AG09309 (cell line): Measurements from ENCODE around the gene TNS1.

ENCODE experiments used
- DNase-seq: peaks from one replicate; pipeline ENCODE4 v3.0.0-alpha.2; 2010; ENCODE audit warnings: low read depth
- H3K4me3 ChIP-seq: 2 replicates; pipeline ENCODE4 v1.5.1; 2011; ENCODE audit warnings: mild to moderate bottlenecking, low read depth, low read length, moderate library complexity; ENCODE audit not compliant: control insufficient read depth
- CTCF ChIP-seq: IDR thresholded peaks from 2 replicates; pipeline ENCODE4 v1.5.1; 2011; ENCODE audit warnings: mild to moderate bottlenecking, low read depth, low read length, inconsistent platforms; ENCODE audit not compliant: insufficient read depth, control insufficient read depth; ENCODE audit errors: missing control alignments

Gene TNS1

GRCh38 chr2:217980591-217980990, 22.2 kb downstream of the TNS1 start:
- no peak for TF ChIP-seq CTCF
- no peak overlapping the region for H3K4me3 ChIP-seq
- no peak for DNase-seq

- no peak overlapping the region for H3K4me3 ChIP-seq
- TF ChIP-seq CTCF, result no peak
- no peak for DNase-seq
These were observed 22.8 kb downstream of the TNS1 start for GRCh38 chr2:217980036-217980435.

GRCh38 chr2:217979151-217979811, 23.5 kb downstream of the TNS1 start:
- TF ChIP-seq CTCF, result no peak
- DNase-seq, result no peak
- H3K4me3 ChIP-seq, result no peak overlapping the region

- no peak for TF ChIP-seq CTCF
- DNase-seq, result no peak
- H3K4me3 ChIP-seq, result no peak overlapping the region
These were observed 24.2 kb downstream of the TNS1 start for GRCh38 chr2:217978536-217979150.

- TF ChIP-seq CTCF, result no peak
- H3K4me3 ChIP-seq, result no peak overlapping the region
These were observed 24.8 kb downstream of the TNS1 start for GRCh38 chr2:217977840-217978535.

GRCh38 chr2:217976301-217976700, 26.5 kb downstream of the TNS1 start:
- DNase-seq, result no peak
- no peak overlapping the region for H3K4me3 ChIP-seq
- TF ChIP-seq CTCF, result no peak

More at GRCh38 chr2:217977840-217978535, 24.8 kb downstream of the TNS1 start:
- DNase-seq, result no peak
